SU-DHL-6 (cell line): ENCODE measurements around the gene FAM162A.

Experiments
- H2AFZ ChIP-seq: fragments of 200-600 bp; sonication (generic); 2 replicates; pipeline ENCODE4 v1.6.1; 2014; ENCODE audit warnings: low read depth, mild to moderate bottlenecking, moderate library complexity, mixed read lengths, antibody characterized with exemption, low read length; ENCODE audit not compliant: severe bottlenecking
- H3F3A ChIP-seq: fragments of 200-600 bp; shearing (Covaris generic); 2 replicates; pipeline ENCODE4 v1.6.0; 2016; ENCODE audit warnings: antibody characterized with exemption, mild to moderate bottlenecking; ENCODE audit not compliant: insufficient read depth
- H3K27ac ChIP-seq: fragments of 200-600 bp; sonication (generic); 2 replicates; pipeline ENCODE4 v1.5.1; 2016; ENCODE audit warnings: low read depth, mild to moderate bottlenecking, low read length, moderate library complexity, mixed read lengths
- H3K27me3 ChIP-seq: fragments of 200-600 bp; sonication (generic), shearing (Covaris generic); 2 replicates; pipeline ENCODE4 v1.6.0; 2014; ENCODE audit warnings: mild to moderate bottlenecking, low read length
- H3K36me3 ChIP-seq: fragments of 200-600 bp; sonication (generic); 2 replicates; pipeline ENCODE4 v1.6.1; 2014; ENCODE audit warnings: mild to moderate bottlenecking, low read length, mixed read lengths
- H3K4me2 ChIP-seq: fragments of 300-600, 200-600 bp; shearing (Covaris generic), sonication (generic); 2 replicates; pipeline ENCODE4 v1.6.0; 2014; ENCODE audit warnings: low read length, low read depth, mild to moderate bottlenecking; ENCODE audit not compliant: poor library complexity, severe bottlenecking
- H3K4me3 ChIP-seq: fragments of 200-600 bp; sonication (generic); 2 replicates; pipeline ENCODE4 v1.5.1; 2014; ENCODE audit warnings: antibody characterized with exemption, low read length, mild to moderate bottlenecking, mixed read lengths; ENCODE audit not compliant: insufficient read depth, poor library complexity, severe bottlenecking
- H3K79me2 ChIP-seq: fragments of 200-600 bp; sonication (generic); 2 replicates; pipeline ENCODE4 v1.6.1; 2014; ENCODE audit warnings: mild to moderate bottlenecking, low read length, moderate library complexity; ENCODE audit not compliant: insufficient read depth
- H3K9ac ChIP-seq: fragments of 200-600 bp; sonication (generic); 2 replicates; pipeline ENCODE4 v1.7.0; 2014; ENCODE audit warnings: mild to moderate bottlenecking, low read length
- H3K9me2 ChIP-seq: fragments of 200-600 bp; sonication (generic); replicated peaks from 2 replicates; pipeline ENCODE4 v1.6.1; 2014; ENCODE audit warnings: low read length; ENCODE audit not compliant: insufficient read depth
- H3K9me3 ChIP-seq: fragments of 200-600 bp; sonication (generic); 2 replicates; pipeline ENCODE4 v1.6.1; 2014; ENCODE audit warnings: low read length, mixed read lengths; ENCODE audit not compliant: insufficient read depth
- H4K20me1 ChIP-seq: fragments of 200-600 bp; sonication (generic); 2 replicates; pipeline ENCODE4 v1.6.1; 2014; ENCODE audit warnings: low read depth, mild to moderate bottlenecking, antibody characterized with exemption, low read length, moderate library complexity, mixed read lengths
- EZH2phosphoT487 ChIP-seq: fragments of 200-600 bp; sonication (generic), shearing (Covaris generic); conservative IDR thresholded peaks from 2 replicates; pipeline ENCODE4 v1.6.1; 2018; ENCODE audit warnings: mild to moderate bottlenecking, antibody characterized with exemption, low read length, moderate library complexity, mixed read lengths
- TF ChIP-seq, protein P1 (sequence below): fragments of 200-600 bp; sonication (generic); IDR thresholded peaks from one replicate; pipeline ENCODE4 v1.5.1; 2017; ENCODE audit warnings: antibody characterized with exemption, mild to moderate bottlenecking, low read length, moderate library complexity; ENCODE audit not compliant: insufficient read depth, poor library complexity, severe bottlenecking

The FAM162A gene

GRCh38 chr3:122414391-122414790 is 30.4 kb downstream of the FAM162A start:
- Histone ChIP-seq H3K4me3 (no peak overlapping the region), H3K9me2 (no peaks in the 10 kb centered on the region), H3K79me2 (peaks cover 14% of the 10 kb centered on the region), H3K9me3 (no peaks in the 10 kb centered on the region), H3K36me3 (peaks cover 4% of the 10 kb centered on the region; the same call in 1 of the 2 replicates), H2AFZ (no peak overlapping the region), H3K9ac (no peak overlapping the region), H3K27ac (no peak overlapping the region), H3K4me2 (peak overlapping the region; percentile 89), H3K27me3 (no peaks in the 10 kb centered on the region), H3F3A (peaks cover 13% of the 10 kb centered on the region), H4K20me1 (no peaks in the 10 kb centered on the region)
- TF ChIP-seq, protein P1, sequence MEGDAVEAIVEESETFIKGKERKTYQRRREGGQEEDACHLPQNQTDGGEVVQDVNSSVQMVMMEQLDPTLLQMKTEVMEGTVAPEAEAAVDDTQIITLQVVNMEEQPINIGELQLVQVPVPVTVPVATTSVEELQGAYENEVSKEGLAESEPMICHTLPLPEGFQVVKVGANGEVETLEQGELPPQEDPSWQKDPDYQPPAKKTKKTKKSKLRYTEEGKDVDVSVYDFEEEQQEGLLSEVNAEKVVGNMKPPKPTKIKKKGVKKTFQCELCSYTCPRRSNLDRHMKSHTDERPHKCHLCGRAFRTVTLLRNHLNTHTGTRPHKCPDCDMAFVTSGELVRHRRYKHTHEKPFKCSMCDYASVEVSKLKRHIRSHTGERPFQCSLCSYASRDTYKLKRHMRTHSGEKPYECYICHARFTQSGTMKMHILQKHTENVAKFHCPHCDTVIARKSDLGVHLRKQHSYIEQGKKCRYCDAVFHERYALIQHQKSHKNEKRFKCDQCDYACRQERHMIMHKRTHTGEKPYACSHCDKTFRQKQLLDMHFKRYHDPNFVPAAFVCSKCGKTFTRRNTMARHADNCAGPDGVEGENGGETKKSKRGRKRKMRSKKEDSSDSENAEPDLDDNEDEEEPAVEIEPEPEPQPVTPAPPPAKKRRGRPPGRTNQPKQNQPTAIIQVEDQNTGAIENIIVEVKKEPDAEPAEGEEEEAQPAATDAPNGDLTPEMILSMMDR, result no peak
- no peak for TF ChIP-seq EZH2phosphoT487

DNA sequence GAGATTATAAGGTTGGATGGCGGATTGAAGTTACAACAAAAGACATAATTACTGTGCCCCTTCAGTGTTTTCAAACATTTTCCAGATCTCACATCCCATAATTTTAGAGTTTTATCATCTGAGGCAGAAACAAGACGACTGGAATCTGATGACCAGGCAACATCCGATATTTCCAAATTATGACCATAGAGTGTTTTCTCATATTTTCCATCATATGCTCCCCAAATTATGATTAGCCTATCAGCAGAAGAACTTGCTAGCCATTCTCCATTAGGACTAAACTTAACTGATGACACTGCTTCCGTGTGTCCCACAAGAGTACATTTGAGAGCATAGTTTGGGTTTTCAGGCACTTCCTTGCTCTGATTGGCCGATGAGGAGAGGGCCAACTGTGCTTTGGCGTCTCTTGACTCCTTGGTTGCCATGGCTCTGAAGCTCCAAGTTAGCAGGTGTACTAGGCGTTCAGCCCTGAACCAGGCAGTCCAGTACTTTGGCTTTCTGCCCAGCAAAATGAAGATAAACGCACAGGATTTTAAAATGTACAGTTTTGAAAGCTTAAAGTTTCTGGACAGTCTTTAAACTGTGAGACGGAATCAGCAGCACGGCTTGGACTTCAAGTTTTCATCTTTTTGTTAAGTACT is 31.2 kb downstream of the FAM162A start:
- no peaks in the 10 kb centered on the region for H4K20me1 ChIP-seq
- H3K9me3 ChIP-seq, result no peaks in the 10 kb centered on the region
- H3K9ac ChIP-seq, result peak overlapping the region; percentile 79
- no peaks in the 10 kb centered on the region for H3K27me3 ChIP-seq
- no peaks in the 10 kb centered on the region for H3K9me2 ChIP-seq
- peak overlapping the region; percentile 84 for H3K27ac ChIP-seq
- H3K79me2 ChIP-seq, result peaks cover 14% of the 10 kb centered on the region
- peak overlapping the region; percentile 53 for H2AFZ ChIP-seq
- H3K4me3 ChIP-seq, result peak overlapping the region; percentile 91
- peaks cover 13% of the 10 kb centered on the region for H3F3A ChIP-seq
- TF ChIP-seq, protein P1, result no peak
- TF ChIP-seq EZH2phosphoT487, result no peak
- H3K36me3 ChIP-seq, result no peaks in the 10 kb centered on the region; the same call in 1 of the 2 replicates
- H3K4me2 ChIP-seq, result peak overlapping the region; percentile 89

GRCh38 chr3:122415762-122416654 is 32.0 kb downstream of the FAM162A start, which contains the start of gene WDR5B:
Gene WDR5B, minus strand, starts transcription at chr3:122416062. Its CDS starts 534 bp downstream, at chr3:122415528.
- Histone ChIP-seq H4K20me1 (no peaks in the 10 kb centered on the region), H3K9me3 (no peaks in the 10 kb centered on the region), H3K9ac (peak within 1 kb of the TSS; percentile 79), H3K36me3 (no peaks in the 10 kb centered on the region; the same call in 1 of the 2 replicates), H3K4me2 (peak within 1 kb of the TSS; percentile 89), H3K79me2 (peaks cover 14% of the 10 kb centered on the region), H3K9me2 (no peaks in the 10 kb centered on the region), H2AFZ (peak within 1 kb of the TSS; percentile 53), H3F3A (peaks cover 16% of the 10 kb centered on the region), H3K27me3 (no peaks in the 10 kb centered on the region), H3K27ac (peak within 1 kb of the TSS; percentile 84), H3K4me3 (peak within 1 kb of the TSS; percentile 91)
- no peak for TF ChIP-seq EZH2phosphoT487
- TF ChIP-seq, protein P1, result no peak
